A549 (cell line): ENCODE data around the gene GRM2. TPM values are rescaled to one million over a fixed set of nuclear protein-coding genes. Genes with fewer than 3 reads are reported as not detected.

Source experiments
- ATAC-seq, 2 experiments: fragments of 200-7000 bp in 1 of 2; fragments of >200 bp in 1 of 2; cut with Nextera tagmentation in 1 of 2; cut with Tn5 transposase in 1 of 2; 3 replicates each; pipeline versions ENCODE4 v1.8.0 to v1.9.1; 2018 to 2020; ENCODE audit warnings: mild to moderate bottlenecking in 1 of 2, moderate library complexity in 1 of 2
- CTCF ChIA-PET: fragments of 300-600 bp; sonication (Branson Sonifier 250); formaldehyde crosslinking; extraction: SDS; loops from one replicate; lab custom pipeline; 2021; ENCODE audit warnings: antibody characterized with exemption, inconsistent platforms; lab: Yijun Ruan, JAX
- POLR2A ChIA-PET: fragments of 350-600 bp; formaldehyde crosslinking; extraction: SDS; loops from one replicate; lab custom pipeline; 2021; ENCODE audit warnings: antibody characterized with exemption, inconsistent platforms; lab: Yijun Ruan, JAX
- DNase-seq, 2 experiments: peaks; one replicate each; pipeline versions ENCODE4 v3.0.0 to v3.0.0-alpha.2; 2011 to 2016; ENCODE audit warnings: low read depth in 1 of 2, low spot score in 1 of 2
- FAIRE-seq: peaks from 2 replicates; lab custom pipeline; 2011; peaks lifted over from hg19 to GRCh38; lab: Jason Lieb, UNC
- H3K27ac ChIP-seq, 2 experiments: fragments of >200 bp; sonication (Bioruptor Twin); formaldehyde crosslinking; 3 replicates each; pipeline ENCODE4 v1.5.1; 2016 to 2017
- H3K4me1 ChIP-seq: fragments of >200 bp; sonication (Bioruptor Twin); formaldehyde crosslinking; 3 replicates; pipeline ENCODE4 v1.6.1; 2016
- H3K4me2 ChIP-seq: fragments of >200 bp; sonication (Bioruptor Twin); formaldehyde crosslinking; 3 replicates; pipeline ENCODE4 v1.6.1; 2016
- H3K4me3 ChIP-seq: fragments of >200 bp; sonication (Bioruptor Twin); formaldehyde crosslinking; 3 replicates; pipeline ENCODE4 v1.5.1; 2016
- H3K9me3 ChIP-seq: fragments of >200 bp; sonication (Bioruptor Twin); formaldehyde crosslinking; 3 replicates; pipeline ENCODE4 v1.6.1; 2016
- BCL3 ChIP-seq: fragments of >200 bp; sonication (Bioruptor Twin); formaldehyde crosslinking; IDR thresholded peaks from 3 replicates; pipeline ENCODE4 v1.6.1; 2016
- CHD2 ChIP-seq: fragments of 150-350 bp; IDR thresholded peaks from 2 replicates; pipeline ENCODE4 v1.6.1; 2014; ENCODE audit warnings: low read length; ENCODE audit not compliant: partially characterized antibody
- EHF ChIP-seq: fragments of 250-450 bp; sonication (Bioruptor Pico); IDR thresholded peaks from 2 replicates; pipeline ENCODE4 v1.5.0; 2020; ENCODE audit warnings: mild to moderate bottlenecking
- ELK1 ChIP-seq: fragments of 150-350 bp; IDR thresholded peaks from 2 replicates; pipeline ENCODE4 v1.6.1; 2014; ENCODE audit warnings: low read depth, mild to moderate bottlenecking, low read length
- FOSB ChIP-seq: fragments of 250-450 bp; sonication (Bioruptor Pico); IDR thresholded peaks from 2 replicates; pipeline ENCODE4 v1.5.0; 2020; ENCODE audit warnings: mild to moderate bottlenecking, moderate library complexity
- FOXS1 ChIP-seq: fragments of 250-450 bp; sonication (Bioruptor Pico); IDR thresholded peaks from 2 replicates; pipeline ENCODE4 v1.5.0; 2020; ENCODE audit warnings: mild to moderate bottlenecking, moderate library complexity
- HDAC2 ChIP-seq: fragments of 200-600 bp; sonication (generic); IDR thresholded peaks from 2 replicates; pipeline ENCODE4 v1.6.1; 2016
- HES2 ChIP-seq: fragments of >200 bp; sonication (Bioruptor Twin); formaldehyde crosslinking; IDR thresholded peaks from 2 replicates; pipeline ENCODE4 v1.6.1; 2016
- HOXB13 ChIP-seq: fragments of 250-450 bp; sonication (Bioruptor Pico); IDR thresholded peaks from 2 replicates; pipeline ENCODE4 v1.5.0; 2020; ENCODE audit warnings: low read depth, mild to moderate bottlenecking, moderate library complexity
- JUN ChIP-seq, 2 experiments: fragments of >200 bp; sonication (Bioruptor Twin); formaldehyde crosslinking; IDR thresholded peaks; 2 replicates in 1 of 2; 3 replicates in 1 of 2; pipeline ENCODE4 v1.6.1; 2016 to 2017
- JUNB ChIP-seq: fragments of >200 bp; sonication (Bioruptor Twin); formaldehyde crosslinking; IDR thresholded peaks from 2 replicates; pipeline ENCODE4 v1.6.1; 2016
- MAX ChIP-seq: IDR thresholded peaks from 2 replicates; pipeline ENCODE4 v1.6.1; 2012
- NPAS2 ChIP-seq: fragments of 250-450 bp; sonication (Bioruptor Pico); IDR thresholded peaks from 2 replicates; pipeline ENCODE4 v1.8.0; 2022; ENCODE audit warnings: mild to moderate bottlenecking, moderate library complexity, borderline replicate concordance
- POLR2A ChIP-seq: IDR thresholded peaks from 2 replicates; pipeline ENCODE4 v1.6.1; 2012; ENCODE audit warnings: mild to moderate bottlenecking, low read length
- RCOR1 ChIP-seq: fragments of 150-350 bp; IDR thresholded peaks from 2 replicates; pipeline ENCODE4 v1.6.1; 2014; ENCODE audit warnings: antibody characterized with exemption, low read length, low read depth
- REST ChIP-seq: fragments of 200-600 bp; sonication (generic); IDR thresholded peaks from 2 replicates; pipeline ENCODE4 v1.6.1; 2016; ENCODE audit warnings: antibody characterized with exemption, mild to moderate bottlenecking, moderate library complexity
- TFCP2L1 ChIP-seq: fragments of 250-450 bp; sonication (Bioruptor Pico); IDR thresholded peaks from 2 replicates; pipeline ENCODE4 v1.5.0; 2021; ENCODE audit warnings: mild to moderate bottlenecking
- TP53 ChIP-seq: fragments of 250-450 bp; sonication (Bioruptor Pico); IDR thresholded peaks from 2 replicates; pipeline ENCODE4 v1.5.0; 2021; ENCODE audit warnings: mild to moderate bottlenecking, moderate library complexity
- ZNF302 ChIP-seq: fragments of 250-450 bp; sonication (Bioruptor Pico); IDR thresholded peaks from 2 replicates; pipeline ENCODE4 v1.9.0; 2021; ENCODE audit warnings: inconsistent platforms, mild to moderate bottlenecking, moderate library complexity
- ZSCAN20 ChIP-seq: fragments of 250-450 bp; sonication (Bioruptor Pico); IDR thresholded peaks from 2 replicates; pipeline ENCODE4 v1.8.0; 2022; ENCODE audit warnings: mild to moderate bottlenecking, moderate library complexity
- WGBS: methylation state at CpG from one replicate; pipeline ENCODE4 v1.1.6; 2017; ENCODE audit errors: missing lambda C conversion rate; 5-methylcytosine and 5-hydroxymethylcytosine counted together
- polyA plus RNA-seq, 4 experiments: library from polyadenylated mRNA; depleted of rRNA in 3 of 4; stranded (reverse); fragments of >200 nt; fragmentation: RNase III in 1 of 4; extraction: RNeasy Plus Mini Kit Qiagen cat#74134 plus additional on column Dnase treatment in 1 of 4; gene quantifications; 2 replicates in 3 of 4; 3 replicates in 1 of 4; pipeline ENCODE4 v1.2.3, GENCODE V29; 2011 to 2017

The GRM2 gene
- polyA plus RNA-seq, 2 of the 4 experiments (the other 2 are of a cell fraction) = 0.03 TPM; not detected in 1

GRCh38 chr3:51678641-51679040 is 28.2 kb upstream of the GRM2 start:
- no peak for TF ChIP-seq HES2
- Histone ChIP-seq H3K9me3 (no peaks in the 10 kb centered on the region), H3K4me3 (no peak overlapping the region), H3K4me2 (no peak overlapping the region), H3K27ac (no peak overlapping the region), H3K4me1 (peaks cover 4% of the 10 kb centered on the region; the same call in 1 of the 3 replicates)
- ChIA-PET POLR2A (interaction anchor here (1.1 kb wide), 1 partner anchor 179 kb away, joined by 6 read pairs; the partner anchor contains the start of gene DCAF1), CTCF (interaction anchor here (0.8 to 7.3 kb wide), 2 partner anchors 9 to 177 kb away, joined by 3 to 115 read pairs; partner anchors contain the start of gene DCAF1)
- DNase-seq (no peak), ATAC-seq (no peak), FAIRE-seq (no peak)
- 92% methylated on average over 2 of the region's 2 CpGs for WGBS

- TF ChIP-seq POLR2A = no peak
- no peak for TF ChIP-seq ZNF302 (CRISPR knock-in tag)
- no peak for TF ChIP-seq MAX
- TF ChIP-seq JUN (IDR thresholded peaks at IDR 0.05) = no peak
- TF ChIP-seq FOSB (CRISPR knock-in tag) = no peak
- no peak for TF ChIP-seq TFCP2L1
- no peak for TF ChIP-seq EHF (CRISPR knock-in tag)
- TF ChIP-seq REST = no peak
- no peak for TF ChIP-seq FOXS1 (CRISPR knock-in tag)
- no peak for TF ChIP-seq ZSCAN20
- TF ChIP-seq JUNB = no peak
- no peak overlapping the region for H3K4me2 ChIP-seq
- ChIA-PET POLR2A (no interaction called here), CTCF (interaction anchor here (0.6 to 7.3 kb wide), 4 partner anchors 10 to 317 kb away, joined by 3 to 115 read pairs (median 21); partner anchors contain the start of genes DCAF1 and RAD54L2)
- no peak overlapping the region for H3K4me3 ChIP-seq
- no peaks in the 10 kb centered on the region for H3K9me3 ChIP-seq
- 100% methylated on average over 2 of the region's 4 CpGs for WGBS
- ATAC-seq (no peak), FAIRE-seq (no peak), DNase-seq (no peak)
- peaks cover 4% of the 10 kb centered on the region; the same call in 1 of the 3 replicates for H3K4me1 ChIP-seq
- no peak overlapping the region for H3K27ac ChIP-seq
Observed at GRCh38 chr3:51679318-51679717, 27.6 kb upstream of the GRM2 start.

GRCh38 chr3:51679777-51680176 is 27.1 kb upstream of the GRM2 start:
- Histone ChIP-seq H3K4me2 (no peak overlapping the region), H3K4me1 (peaks cover 4% of the 10 kb centered on the region; the same call in 1 of the 3 replicates), H3K4me3 (no peak overlapping the region)
- POLR2A ChIA-PET = no interaction called here
- FAIRE-seq (no peak), DNase-seq (no peak)
- CTCF ChIA-PET = interaction anchor here (0.6 to 7.3 kb wide), 5 partner anchors 10 to 317 kb away, joined by 3 to 115 read pairs (median 8); partner anchors contain the start of genes DCAF1 and RAD54L2
- TF ChIP-seq HDAC2 = no peak
- TF ChIP-seq, all 56 proteins: peak for 0
- no peak overlapping the region for H3K27ac ChIP-seq
- WGBS = 81% methylated on average over 7 of the region's 7 CpGs
- no peaks in the 10 kb centered on the region for H3K9me3 ChIP-seq
- no peak for ATAC-seq

- DNase-seq = no peak
- H3K9me3 ChIP-seq = no peaks in the 10 kb centered on the region
- peaks cover 4% of the 10 kb centered on the region; the same call in 1 of the 3 replicates for H3K4me1 ChIP-seq
- ATAC-seq = no peak
- ChIA-PET CTCF (interaction anchor here (1.3 to 7.3 kb wide), 7 partner anchors 7 to 179 kb away, joined by 3 to 115 read pairs (median 32); partner anchors contain the start of genes DCAF1 and RAD54L2), POLR2A (no interaction called here)
- no peak overlapping the region for H3K27ac ChIP-seq
- H3K4me2 ChIP-seq = no peak overlapping the region
- no peak for FAIRE-seq
- H3K4me3 ChIP-seq = no peak overlapping the region
- WGBS = 91% methylated on average over 4 of the region's 6 CpGs
- TF ChIP-seq TP53 (CRISPR knock-in tag) = no peak
- no peak for TF ChIP-seq RCOR1
- TF ChIP-seq FOXS1 (CRISPR knock-in tag) = no peak
- TF ChIP-seq CHD2 = no peak
- no peak for TF ChIP-seq HOXB13 (CRISPR knock-in tag)
- TF ChIP-seq TFCP2L1 = no peak
- TF ChIP-seq BCL3 = no peak
- TF ChIP-seq HDAC2 = no peak
- no peak for TF ChIP-seq NPAS2 (CRISPR knock-in tag)
- TF ChIP-seq ELK1 = no peak
- TF ChIP-seq REST = no peak
Observed at GRCh38 chr3:51680196-51680595, 26.7 kb upstream of the GRM2 start.
